Stomach (tissue), 9 donors: ENCODE measurements around the gene HPCA. TPM values are rescaled to one million over a fixed set of nuclear protein-coding genes. Genes with fewer than 3 reads are reported as not detected.
A peak's percentile ranks its signal among the peaks of the same experiment; 100 is the strongest.

Experiments used
- DNase-seq, 2 donors: peaks; one replicate each; pipeline versions ENCODE4 v3.0.0 to v3.0.0-alpha.2; 2013 to 2019
- H3K27ac ChIP-seq, 5 donors: fragments of 200-600 bp in 4 of 5; sonication (generic) in 4 of 5; one replicate each; pipeline ENCODE4 v1.5.1; 2013 to 2019; ENCODE audit warnings: mild to moderate bottlenecking in 1 of 5, moderate library complexity in 1 of 5
- H3K27me3 ChIP-seq, 3 donors: fragments of 200-600 bp; sonication (generic); one replicate each; pipeline ENCODE4 v1.5.1; 2017 to 2019; ENCODE audit warnings: mixed run types in 1 of 3
- H3K36me3 ChIP-seq, 4 donors: fragments of 200-600 bp; sonication (generic); 1 replicate in 3 of 4; 2 replicates in 1 of 4; pipeline ENCODE4 v1.5.1; 2016 to 2019
- H3K4me1 ChIP-seq, 4 donors: fragments of 200-600 bp; sonication (generic); one replicate each; pipeline ENCODE4 v1.5.1; 2016 to 2019
- H3K4me3 ChIP-seq, 4 donors: fragments of 200-600 bp; sonication (generic) in 3 of 4; one replicate each; pipeline ENCODE4 v1.5.1; 2016 to 2019; ENCODE audit warnings: mild to moderate bottlenecking in 1 of 4
- H3K9me3 ChIP-seq, 4 donors: fragments of 200-600 bp; sonication (generic); one replicate each; pipeline ENCODE4 v1.5.1; 2016 to 2019
- EP300 ChIP-seq: sonication (generic); formaldehyde crosslinking; IDR thresholded peaks from one replicate; pipeline ENCODE4 v1.6.1; 2017; ENCODE audit warnings: antibody characterized with exemption
- POLR2A ChIP-seq, 4 donors: fragments of 450-650 bp; IDR thresholded peaks; one replicate each; pipeline ENCODE4 v1.6.1; 2016; ENCODE audit warnings: antibody characterized with exemption in 4 of 4, control low read depth in 2 of 4, mild to moderate bottlenecking in 1 of 4, moderate library complexity in 1 of 4
- POLR2AphosphoS5 ChIP-seq, 3 donors: sonication (generic); formaldehyde crosslinking; IDR thresholded peaks; one replicate each; pipeline ENCODE4 v1.6.1; 2016; ENCODE audit warnings: antibody characterized with exemption in 3 of 3
- WGBS, 5 donors: extraction: QIAGEN DNeasy Blood & Tissue Kit in 3 of 5; methylation state at CpG; one replicate each; pipeline versions ENCODE4 v1.1.5 to v1.1.7; 2013 to 2018; 5-methylcytosine and 5-hydroxymethylcytosine counted together
- intact Hi-C: fragments of 100-400 bp; cut with DNase I; formaldehyde crosslinking; loops from one replicate; pipeline ENCODE4 v1.15.1; 2023; ENCODE audit warnings: low total_unique reads
- polyA plus RNA-seq, 3 donors: library from polyadenylated mRNA; stranded (reverse); fragments of 200-250 nt; gene quantifications; one replicate each; pipeline ENCODE4 v1.2.3, GENCODE V29; 2013
- total RNA-seq, 5 donors: library from RNA; depleted of rRNA; stranded (reverse); fragments of >200 nt; gene quantifications; one replicate each; pipeline versions ENCODE4 v1.1.0 to v1.2.3, GENCODE V29; 2014 to 2016
- TF ChIP-seq, protein P1 (sequence below), 7 experiments: fragments of 450-650 bp in 4 of 7; fragments of 200-600 bp in 3 of 7; sonication (generic) in 3 of 7; IDR thresholded peaks; one replicate each; pipeline ENCODE4 v1.5.1; 2016 to 2019; ENCODE audit warnings: antibody characterized with exemption in 7 of 7, control low read depth in 2 of 7, mild to moderate bottlenecking in 1 of 7
- donor health status: healthy with polysubstance abuse.
- donor health status: Bipolar disorder and iron deficiency.
- donor health status: healthy.

HPCA gene
- total and polyA plus RNA-seq, 8 donors = 0.30 to 4.9 (median 0.75) TPM; not detected in 5

DNA sequence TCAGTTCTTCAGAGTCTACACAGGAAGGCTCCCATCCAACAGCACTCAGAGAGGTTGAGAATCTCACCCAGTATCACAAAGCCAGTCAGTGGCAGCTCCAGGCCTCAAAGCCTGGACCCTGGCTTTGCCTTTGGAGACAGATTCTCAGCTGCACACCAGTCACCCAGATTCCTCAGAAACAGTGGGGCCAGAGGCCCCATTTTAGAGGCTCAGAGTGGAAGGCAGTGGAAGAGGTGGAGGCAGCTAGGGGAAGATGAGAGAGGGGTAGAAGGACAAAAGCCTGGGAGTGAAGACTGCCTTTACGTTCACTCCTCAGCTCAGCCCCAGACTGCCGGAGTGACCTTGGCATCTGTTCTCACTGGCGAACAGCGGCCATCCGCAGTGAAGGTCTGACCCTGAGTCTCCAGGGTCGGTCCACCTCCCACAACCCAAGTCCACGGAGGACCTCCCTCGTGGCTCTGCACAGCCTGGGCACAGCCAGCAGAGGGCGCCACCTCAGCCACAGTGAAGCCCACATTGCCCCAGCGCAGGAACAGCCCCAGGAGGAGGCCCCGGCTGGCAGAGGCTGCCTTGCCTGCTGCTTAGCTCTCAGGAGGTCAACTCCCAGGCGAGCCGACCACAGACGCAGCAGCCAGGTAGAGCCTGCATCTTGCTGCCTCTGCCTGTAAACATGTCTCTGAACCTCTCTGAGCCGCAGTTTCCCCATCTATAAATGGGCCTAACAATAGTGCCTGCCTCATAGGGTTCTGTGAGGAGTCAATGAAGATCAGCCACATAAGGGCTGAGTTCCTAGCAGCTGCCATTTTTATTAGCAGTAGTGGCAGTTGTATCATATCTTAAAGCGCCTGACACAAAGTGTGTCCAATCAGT is 9.7 kb upstream of the HPCA start:
- TF ChIP-seq POLR2AphosphoS5 (IDR thresholded peaks at IDR 0.05) (no peak), POLR2A (IDR thresholded peaks at IDR 0.05) (no peak), EP300 (no peak)
- TF ChIP-seq, protein P1, sequence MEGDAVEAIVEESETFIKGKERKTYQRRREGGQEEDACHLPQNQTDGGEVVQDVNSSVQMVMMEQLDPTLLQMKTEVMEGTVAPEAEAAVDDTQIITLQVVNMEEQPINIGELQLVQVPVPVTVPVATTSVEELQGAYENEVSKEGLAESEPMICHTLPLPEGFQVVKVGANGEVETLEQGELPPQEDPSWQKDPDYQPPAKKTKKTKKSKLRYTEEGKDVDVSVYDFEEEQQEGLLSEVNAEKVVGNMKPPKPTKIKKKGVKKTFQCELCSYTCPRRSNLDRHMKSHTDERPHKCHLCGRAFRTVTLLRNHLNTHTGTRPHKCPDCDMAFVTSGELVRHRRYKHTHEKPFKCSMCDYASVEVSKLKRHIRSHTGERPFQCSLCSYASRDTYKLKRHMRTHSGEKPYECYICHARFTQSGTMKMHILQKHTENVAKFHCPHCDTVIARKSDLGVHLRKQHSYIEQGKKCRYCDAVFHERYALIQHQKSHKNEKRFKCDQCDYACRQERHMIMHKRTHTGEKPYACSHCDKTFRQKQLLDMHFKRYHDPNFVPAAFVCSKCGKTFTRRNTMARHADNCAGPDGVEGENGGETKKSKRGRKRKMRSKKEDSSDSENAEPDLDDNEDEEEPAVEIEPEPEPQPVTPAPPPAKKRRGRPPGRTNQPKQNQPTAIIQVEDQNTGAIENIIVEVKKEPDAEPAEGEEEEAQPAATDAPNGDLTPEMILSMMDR (IDR thresholded peaks at IDR 0.05) = peak in 5 of 7 experiments; percentile 72 to 88 (median 78)
- WGBS, 5 donors = 22 to 45% (median 30%) methylated on average over 7 to 16 of the region's 16 CpGs
- Histone ChIP-seq H3K9me3 (no peaks in the 10 kb centered on the region), H3K27me3 (peaks cover 0 to 25% (median 18%) of the 10 kb centered on the region in 3 donors), H3K36me3 (no peaks in the 10 kb centered on the region), H3K4me1 (peaks cover 2 to 30% (median 21%) of the 10 kb centered on the region in 4 donors), H3K4me3 (no peak overlapping the region), H3K27ac (no peak overlapping the region)
- intact Hi-C loops = no loop called here
- peak; percentile 71 to 77 for DNase-seq

DNA sequence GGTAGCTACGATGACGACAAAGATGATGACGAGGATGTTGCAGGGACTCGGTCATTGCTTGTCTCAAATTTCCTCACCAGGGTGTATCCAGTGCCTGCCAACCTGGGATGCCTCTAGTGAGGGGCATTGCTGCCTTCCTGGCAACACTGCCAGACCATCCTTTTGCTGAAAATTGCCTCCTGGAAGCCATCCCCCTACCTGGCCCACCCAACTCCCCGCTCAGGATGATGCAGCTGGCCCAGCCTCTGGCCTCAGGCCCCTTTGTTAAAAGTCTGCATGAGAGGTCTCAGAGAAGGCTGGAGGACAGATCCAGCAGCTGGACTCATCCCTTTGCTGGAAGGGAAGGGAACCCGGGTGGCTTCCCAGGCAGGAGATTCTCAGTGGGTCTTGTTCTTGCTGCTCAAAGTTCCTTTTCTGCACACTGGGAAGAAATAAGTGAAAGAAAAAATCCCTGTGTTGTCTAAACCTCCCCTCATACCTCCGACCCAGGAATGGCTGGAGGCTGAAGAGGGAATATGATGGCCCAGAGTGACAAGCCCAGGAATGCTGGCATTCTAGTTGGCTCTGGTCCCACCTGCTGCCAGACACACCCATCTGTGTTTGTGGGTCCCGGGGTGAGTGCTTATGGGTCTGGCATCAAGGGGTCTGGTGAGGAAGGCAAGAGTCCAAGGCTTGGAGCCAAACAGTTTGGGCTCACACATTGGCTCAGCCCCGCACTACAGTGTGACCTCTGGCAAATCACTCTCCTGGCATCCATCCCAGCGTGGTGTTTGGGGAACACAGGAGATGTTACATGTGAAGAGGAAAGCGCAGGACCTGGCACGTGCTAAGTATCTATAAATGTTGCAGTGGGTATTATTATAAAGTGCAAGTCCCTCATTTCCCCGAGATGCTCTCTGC is 8.8 kb upstream of the HPCA start:
- intact Hi-C loops = no loop called here
- Histone ChIP-seq H3K4me1 (peaks cover 10 to 32% (median 24%) of the 10 kb centered on the region in 4 donors), H3K36me3 (no peaks in the 10 kb centered on the region), H3K4me3 (no peak overlapping the region), H3K27ac (no peak overlapping the region), H3K27me3 (peaks cover 0 to 16% (median 9%) of the 10 kb centered on the region in 3 donors), H3K9me3 (no peaks in the 10 kb centered on the region)
- TF ChIP-seq POLR2AphosphoS5 (IDR thresholded peaks at IDR 0.05) = no peak
- TF ChIP-seq, protein P1 (IDR thresholded peaks at IDR 0.05) = no peak
- no peak for TF ChIP-seq POLR2A (IDR thresholded peaks at IDR 0.05)
- TF ChIP-seq EP300 = no peak
- DNase-seq = peak; percentile 40 to 43
- 58 to 68% (median 60%) methylated on average over 13 of the region's 13 CpGs for WGBS, 5 donors

DNA sequence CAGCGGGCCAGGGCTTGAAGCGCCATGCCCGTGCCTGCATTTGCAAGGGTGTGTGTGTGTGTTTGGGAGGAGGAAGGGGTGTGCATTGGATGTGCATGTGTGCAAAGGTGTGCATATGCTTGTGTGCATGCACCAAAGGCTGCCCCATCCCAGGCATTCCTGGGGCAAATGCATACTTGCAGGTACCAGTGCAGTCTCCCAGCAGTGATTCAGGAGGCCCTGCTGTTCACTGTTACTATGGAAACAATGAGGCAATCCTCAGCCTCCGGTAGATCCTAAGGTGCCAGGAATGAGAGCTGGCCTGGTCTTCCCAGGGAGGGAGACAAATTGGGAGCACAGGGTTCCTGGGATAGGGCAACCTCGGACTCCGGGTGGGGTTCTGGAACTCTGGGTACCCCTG is 8.1 kb upstream of the HPCA start:
- 48 to 78% (median 69%) methylated on average over 4 to 6 of the region's 6 CpGs for WGBS, 5 donors
- H3K27me3 ChIP-seq = peaks cover 0 to 9% (median 7%) of the 10 kb centered on the region in 3 donors
- H3K4me1 ChIP-seq = peaks cover 10 to 27% (median 19%) of the 10 kb centered on the region in 4 donors
- intact Hi-C loops = no loop called here
- H3K9me3 ChIP-seq = no peaks in the 10 kb centered on the region
- H3K27ac ChIP-seq = no peak overlapping the region
- TF ChIP-seq POLR2A (IDR thresholded peaks at IDR 0.05) = no peak
- no peak for TF ChIP-seq POLR2AphosphoS5 (IDR thresholded peaks at IDR 0.05)
- TF ChIP-seq EP300 = no peak
- TF ChIP-seq, protein P1 (IDR thresholded peaks at IDR 0.05) = no peak
- no peaks in the 10 kb centered on the region for H3K36me3 ChIP-seq
- no peak overlapping the region for H3K4me3 ChIP-seq
- DNase-seq = no peak

DNA sequence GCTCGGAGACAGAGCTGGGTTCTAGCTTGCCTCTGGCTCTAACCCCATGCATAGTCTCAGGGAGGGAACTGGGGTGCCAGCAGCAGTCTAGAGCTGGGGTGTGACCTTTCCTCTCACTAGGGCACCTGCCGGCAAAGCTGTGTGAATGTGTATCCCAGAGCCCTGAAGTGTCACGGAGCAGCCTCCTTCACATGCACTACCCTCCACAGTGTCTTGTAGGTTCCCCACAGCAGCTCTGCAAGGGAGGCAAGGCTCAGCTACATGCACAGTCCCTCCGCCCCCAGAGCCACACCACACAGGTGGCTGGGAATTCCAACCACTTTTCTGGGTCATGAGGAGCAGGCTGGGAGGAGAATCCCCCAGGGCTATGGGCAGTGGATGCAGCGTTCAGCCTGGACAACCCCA is 7.7 kb upstream of the HPCA start:
- no peak overlapping the region for H3K27ac ChIP-seq
- WGBS, 5 donors = 64 to 82% (median 77%) methylated on average over 4 to 5 of the region's 5 CpGs
- intact Hi-C loops = no loop called here
- H3K9me3 ChIP-seq = no peaks in the 10 kb centered on the region
- TF ChIP-seq, protein P1 (IDR thresholded peaks at IDR 0.05) = no peak
- TF ChIP-seq POLR2AphosphoS5 (IDR thresholded peaks at IDR 0.05) (no peak), POLR2A (IDR thresholded peaks at IDR 0.05) (no peak), EP300 (no peak)
- no peaks in the 10 kb centered on the region for H3K36me3 ChIP-seq
- DNase-seq = no peak
- peaks cover 0 to 7% (median 6%) of the 10 kb centered on the region in 3 donors for H3K27me3 ChIP-seq
- H3K4me1 ChIP-seq = peaks cover 10 to 27% (median 19%) of the 10 kb centered on the region in 4 donors
- H3K4me3 ChIP-seq = no peak overlapping the region
